HG03280 (cell line): ENCODE data around the gene IL33.

Source experiments
- ATAC-seq: cut with Tn5 transposase; IDR thresholded peaks from one replicate; pipeline ENCODE4 v1.9.1; 2021; ENCODE audit warnings: mild to moderate bottlenecking, moderate library complexity; ENCODE audit not compliant: unreplicated experiment

IL33 gene

GRCh38 chr9:6277417-6277816 lies 61.8 kb downstream of the IL33 start:
- no peak for ATAC-seq

- ATAC-seq = no peak
Observed at GRCh38 chr9:6301858-6302257, 86.3 kb downstream of the IL33 start.

- no peak for ATAC-seq
Observed at GRCh38 chr9:6302417-6302816, 86.8 kb downstream of the IL33 start.

GRCh38 chr9:6304232-6304631 lies 88.6 kb downstream of the IL33 start:
- ATAC-seq = no peak

GRCh38 chr9:6305954-6306563 lies 90.5 kb downstream of the IL33 start:
- no peak for ATAC-seq
